HEK293 (cell line): ENCODE measurements around the gene NCKAP5L.

ENCODE experiments used
- CTCF ChIA-PET: fragments of 350-600 bp; formaldehyde crosslinking; extraction: SDS; loops from one replicate; lab custom pipeline; 2021; ENCODE audit warnings: antibody characterized with exemption; lab: Yijun Ruan, JAX
- POLR2A ChIA-PET: fragments of 300-600 bp; formaldehyde crosslinking; extraction: SDS; loops from one replicate; lab custom pipeline; 2020; ENCODE audit warnings: antibody characterized with exemption, inconsistent platforms; lab: Yijun Ruan, JAX
- H3K27ac ChIP-seq: fragments of 200-500 bp; sonication (Bioruptor generic); 2 replicates; pipeline ENCODE4 v1.5.1; 2014; ENCODE audit warnings: low read depth, low read length, control low read depth, inconsistent platforms; ENCODE audit errors: extremely low read depth
- H3K36me3 ChIP-seq, 2 experiments: fragments of 200-500 bp in 1 of 2; sonication (Bioruptor generic) in 1 of 2; 1 replicate in 1 of 2; 2 replicates in 1 of 2; pipeline ENCODE4 v1.5.1; 2014 to 2017; ENCODE audit warnings: inconsistent platforms in 2 of 2, low read length in 2 of 2; ENCODE audit not compliant: control insufficient read depth in 2 of 2, insufficient read depth in 1 of 2
- H3K4me1 ChIP-seq: fragments of 200-500 bp; sonication (Bioruptor generic); 2 replicates; pipeline ENCODE4 v1.5.1; 2014; ENCODE audit warnings: mild to moderate bottlenecking, low read length, inconsistent platforms; ENCODE audit not compliant: control insufficient read depth, insufficient read depth
- H3K4me3 ChIP-seq: 2 replicates; pipeline ENCODE4 v1.5.1; 2011; ENCODE audit warnings: low read depth, mild to moderate bottlenecking, control low read depth, low read length, moderate library complexity
- H3K9me3 ChIP-seq: fragments of 200-500 bp; sonication (Bioruptor generic); 2 replicates; pipeline ENCODE4 v1.5.1; 2014; ENCODE audit warnings: low read depth, low read length, inconsistent platforms; ENCODE audit not compliant: control insufficient read depth, insufficient read depth
- GLIS1 ChIP-seq: fragments of 450-650 bp; formaldehyde crosslinking; IDR thresholded peaks from 2 replicates; pipeline ENCODE4 v1.5.1; 2016; ENCODE audit warnings: missing biosample characterization, missing genetic modification characterization
- HOXA7 ChIP-seq: sonication (generic); formaldehyde crosslinking; IDR thresholded peaks from 2 replicates; pipeline ENCODE4 v1.8.1; 2022; ENCODE audit warnings: missing genetic modification reagents, borderline replicate concordance
- KLF8 ChIP-seq: fragments of 450-650 bp; formaldehyde crosslinking; IDR thresholded peaks from 2 replicates; pipeline ENCODE4 v1.5.1; 2016; ENCODE audit warnings: missing biosample characterization, missing genetic modification characterization
- KLF9 ChIP-seq: fragments of 450-650 bp; formaldehyde crosslinking; IDR thresholded peaks from 2 replicates; pipeline ENCODE4 v1.5.1; 2016; ENCODE audit warnings: missing biosample characterization, missing genetic modification characterization, low read depth
- OVOL3 ChIP-seq: fragments of 450-650 bp; formaldehyde crosslinking; IDR thresholded peaks from 2 replicates; pipeline ENCODE4 v1.5.1; 2016; ENCODE audit warnings: missing biosample characterization, missing genetic modification characterization
- REPIN1 ChIP-seq: fragments of 450-650 bp; formaldehyde crosslinking; IDR thresholded peaks from 2 replicates; pipeline ENCODE4 v1.5.1; 2017; ENCODE audit warnings: missing biosample characterization, missing genetic modification characterization, low read depth
- ZFHX2 ChIP-seq: fragments of 450-650 bp; formaldehyde crosslinking; conservative IDR thresholded peaks from 2 replicates; pipeline ENCODE4 v1.5.1; 2016; ENCODE audit warnings: missing biosample characterization, missing genetic modification characterization
- ZNF362 ChIP-seq: fragments of 450-650 bp; formaldehyde crosslinking; IDR thresholded peaks from 2 replicates; pipeline ENCODE4 v1.5.1; 2016; ENCODE audit warnings: missing biosample characterization, missing genetic modification characterization
- ZNF510 ChIP-seq: fragments of 450-650 bp; formaldehyde crosslinking; IDR thresholded peaks from 2 replicates; pipeline ENCODE4 v1.5.1; 2018; ENCODE audit warnings: mild to moderate bottlenecking, missing genetic modification characterization, missing biosample characterization; ENCODE audit not compliant: insufficient replicate concordance
- ZNF658 ChIP-seq: fragments of 450-650 bp; formaldehyde crosslinking; IDR thresholded peaks from 2 replicates; pipeline ENCODE4; 2016; ENCODE audit warnings: missing biosample characterization, missing genetic modification characterization
- ZNF660 ChIP-seq: fragments of 450-650 bp; IDR thresholded peaks from 2 replicates; pipeline ENCODE4 v1.5.1; 2018; ENCODE audit warnings: missing biosample characterization, mild to moderate bottlenecking, missing genetic modification characterization
- TF ChIP-seq, protein P1 (sequence below): fragments of 450-650 bp; formaldehyde crosslinking; IDR thresholded peaks from 2 replicates; pipeline ENCODE4 v1.5.0; 2017; ENCODE audit warnings: missing biosample characterization, missing genetic modification characterization, borderline replicate concordance
- TF ChIP-seq, protein P2 (sequence below): fragments of 450-650 bp; formaldehyde crosslinking; IDR thresholded peaks from 2 replicates; pipeline ENCODE4 v1.5.1; 2016; ENCODE audit warnings: missing biosample characterization, missing genetic modification characterization
- TF ChIP-seq, protein P3 (sequence below): fragments of 450-650 bp; formaldehyde crosslinking; IDR thresholded peaks from 2 replicates; pipeline ENCODE4 v1.5.1; 2016; ENCODE audit warnings: missing biosample characterization, missing genetic modification characterization

NCKAP5L gene

DNA sequence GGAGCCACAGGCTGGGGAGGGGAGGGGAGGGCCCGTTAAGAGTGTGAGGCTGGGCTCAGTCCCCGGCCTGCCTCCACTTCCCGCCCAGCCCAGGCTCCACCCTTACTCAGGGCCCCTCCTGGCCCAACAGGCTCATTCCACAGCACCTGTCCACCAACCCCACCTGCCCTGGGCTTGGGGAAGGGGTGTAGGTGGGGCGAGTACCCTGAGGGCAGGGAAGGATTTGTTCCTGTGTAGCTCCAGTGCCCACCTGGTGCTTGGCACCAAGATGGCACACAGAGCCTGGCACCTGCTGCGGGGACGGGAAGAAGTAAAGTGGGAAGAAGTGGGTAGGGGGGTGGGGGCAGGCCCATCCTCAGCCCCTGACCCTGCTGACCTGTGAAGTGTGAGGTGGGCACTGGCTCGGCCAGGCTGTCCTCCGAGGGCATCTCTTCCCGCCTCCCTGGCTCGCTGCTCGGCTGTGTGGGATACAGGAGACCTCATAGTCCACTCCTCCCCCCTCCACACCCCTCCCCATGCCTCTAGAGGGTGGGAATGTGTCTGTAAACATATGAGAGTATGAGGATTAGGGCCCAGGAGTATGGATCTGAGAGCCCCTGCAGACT lies 35.1 kb downstream of the NCKAP5L start:
- H3K4me3 ChIP-seq, result no peak overlapping the region
- no peak overlapping the region for H3K27ac ChIP-seq
- H3K9me3 ChIP-seq, result no peaks in the 10 kb centered on the region
- POLR2A ChIA-PET, result no interaction called here
- peaks cover 0 to 75% of the 10 kb centered on the region in 2 experiments; a peak in 2 of 3 replicates for H3K36me3 ChIP-seq
- TF ChIP-seq ZNF658 (tag by site-specific recombination), result no peak
- no peak for TF ChIP-seq HOXA7 (CRISPR knock-in tag)
- no peak for TF ChIP-seq ZNF362
- TF ChIP-seq, protein P1, sequence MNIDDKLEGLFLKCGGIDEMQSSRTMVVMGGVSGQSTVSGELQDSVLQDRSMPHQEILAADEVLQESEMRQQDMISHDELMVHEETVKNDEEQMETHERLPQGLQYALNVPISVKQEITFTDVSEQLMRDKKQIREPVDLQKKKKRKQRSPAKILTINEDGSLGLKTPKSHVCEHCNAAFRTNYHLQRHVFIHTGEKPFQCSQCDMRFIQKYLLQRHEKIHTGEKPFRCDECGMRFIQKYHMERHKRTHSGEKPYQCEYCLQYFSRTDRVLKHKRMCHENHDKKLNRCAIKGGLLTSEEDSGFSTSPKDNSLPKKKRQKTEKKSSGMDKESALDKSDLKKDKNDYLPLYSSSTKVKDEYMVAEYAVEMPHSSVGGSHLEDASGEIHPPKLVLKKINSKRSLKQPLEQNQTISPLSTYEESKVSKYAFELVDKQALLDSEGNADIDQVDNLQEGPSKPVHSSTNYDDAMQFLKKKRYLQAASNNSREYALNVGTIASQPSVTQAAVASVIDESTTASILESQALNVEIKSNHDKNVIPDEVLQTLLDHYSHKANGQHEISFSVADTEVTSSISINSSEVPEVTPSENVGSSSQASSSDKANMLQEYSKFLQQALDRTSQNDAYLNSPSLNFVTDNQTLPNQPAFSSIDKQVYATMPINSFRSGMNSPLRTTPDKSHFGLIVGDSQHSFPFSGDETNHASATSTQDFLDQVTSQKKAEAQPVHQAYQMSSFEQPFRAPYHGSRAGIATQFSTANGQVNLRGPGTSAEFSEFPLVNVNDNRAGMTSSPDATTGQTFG (tag by site-specific recombination), result no peak
- TF ChIP-seq, protein P2, sequence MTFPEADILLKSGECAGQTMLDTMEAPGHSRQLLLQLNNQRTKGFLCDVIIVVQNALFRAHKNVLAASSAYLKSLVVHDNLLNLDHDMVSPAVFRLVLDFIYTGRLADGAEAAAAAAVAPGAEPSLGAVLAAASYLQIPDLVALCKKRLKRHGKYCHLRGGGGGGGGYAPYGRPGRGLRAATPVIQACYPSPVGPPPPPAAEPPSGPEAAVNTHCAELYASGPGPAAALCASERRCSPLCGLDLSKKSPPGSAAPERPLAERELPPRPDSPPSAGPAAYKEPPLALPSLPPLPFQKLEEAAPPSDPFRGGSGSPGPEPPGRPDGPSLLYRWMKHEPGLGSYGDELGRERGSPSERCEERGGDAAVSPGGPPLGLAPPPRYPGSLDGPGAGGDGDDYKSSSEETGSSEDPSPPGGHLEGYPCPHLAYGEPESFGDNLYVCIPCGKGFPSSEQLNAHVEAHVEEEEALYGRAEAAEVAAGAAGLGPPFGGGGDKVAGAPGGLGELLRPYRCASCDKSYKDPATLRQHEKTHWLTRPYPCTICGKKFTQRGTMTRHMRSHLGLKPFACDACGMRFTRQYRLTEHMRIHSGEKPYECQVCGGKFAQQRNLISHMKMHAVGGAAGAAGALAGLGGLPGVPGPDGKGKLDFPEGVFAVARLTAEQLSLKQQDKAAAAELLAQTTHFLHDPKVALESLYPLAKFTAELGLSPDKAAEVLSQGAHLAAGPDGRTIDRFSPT (tag by site-specific recombination), result peak; percentile 96
- no peak for TF ChIP-seq OVOL3
- no peak for TF ChIP-seq ZNF660
- TF ChIP-seq ZNF510 (tag by site-specific recombination), result no peak
- CTCF ChIA-PET, result interaction anchor here (0.6 kb wide), 1 partner anchor 527 kb away, joined by 4 read pairs; no protein-coding TSS in a partner anchor
- H3K4me1 ChIP-seq, result no peaks in the 10 kb centered on the region

GRCh38 chr12:49792181-49792970 lies 35.8 kb downstream of the NCKAP5L start:
- no peak overlapping the region for H3K27ac ChIP-seq
- peaks cover 0 to 68% of the 10 kb centered on the region in 2 experiments; a peak in 2 of 3 replicates for H3K36me3 ChIP-seq
- CTCF ChIA-PET, result interaction anchor here (0.6 kb wide), 1 partner anchor 526 kb away, joined by 4 read pairs; no protein-coding TSS in a partner anchor
- no peaks in the 10 kb centered on the region for H3K9me3 ChIP-seq
- no peak for TF ChIP-seq REPIN1
- 0 out of 2 replicates have a peak, but pooled peaks have one; percentile 5 for TF ChIP-seq ZFHX2 (tag by site-specific recombination)
- TF ChIP-seq, all 188 proteins: peak for 1
- Histone ChIP-seq H3K4me1 (no peaks in the 10 kb centered on the region), H3K4me3 (no peak overlapping the region)
- POLR2A ChIA-PET, result no interaction called here

GRCh38 chr12:49791700-49792099 lies 36.5 kb downstream of the NCKAP5L start:
- Histone ChIP-seq H3K4me1 (no peaks in the 10 kb centered on the region), H3K27ac (no peak overlapping the region), H3K9me3 (no peaks in the 10 kb centered on the region), H3K36me3 (peaks cover 0 to 61% of the 10 kb centered on the region in 2 experiments; a peak in 2 of 3 replicates), H3K4me3 (no peak overlapping the region)
- CTCF ChIA-PET, result no interaction called here
- POLR2A ChIA-PET, result interaction anchor here (1.0 kb wide), 1 partner anchor 50 kb away, joined by 3 read pairs; the partner anchor contains the start of gene TMBIM6
- TF ChIP-seq KLF8 (tag by site-specific recombination) (no peak), KLF9 (tag by site-specific recombination) (no peak), GLIS1 (tag by site-specific recombination) (peak; percentile 17; the same call in 1 of the 2 replicates)
- TF ChIP-seq, protein P3, sequence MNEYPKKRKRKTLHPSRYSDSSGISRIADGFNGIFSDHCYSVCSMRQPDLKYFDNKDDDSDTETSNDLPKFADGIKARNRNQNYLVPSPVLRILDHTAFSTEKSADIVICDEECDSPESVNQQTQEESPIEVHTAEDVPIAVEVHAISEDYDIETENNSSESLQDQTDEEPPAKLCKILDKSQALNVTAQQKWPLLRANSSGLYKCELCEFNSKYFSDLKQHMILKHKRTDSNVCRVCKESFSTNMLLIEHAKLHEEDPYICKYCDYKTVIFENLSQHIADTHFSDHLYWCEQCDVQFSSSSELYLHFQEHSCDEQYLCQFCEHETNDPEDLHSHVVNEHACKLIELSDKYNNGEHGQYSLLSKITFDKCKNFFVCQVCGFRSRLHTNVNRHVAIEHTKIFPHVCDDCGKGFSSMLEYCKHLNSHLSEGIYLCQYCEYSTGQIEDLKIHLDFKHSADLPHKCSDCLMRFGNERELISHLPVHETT (tag by site-specific recombination), result no peak
